Measurements from ENCODE around the gene SLC25A45.

The SLC25A45 gene

DNA sequence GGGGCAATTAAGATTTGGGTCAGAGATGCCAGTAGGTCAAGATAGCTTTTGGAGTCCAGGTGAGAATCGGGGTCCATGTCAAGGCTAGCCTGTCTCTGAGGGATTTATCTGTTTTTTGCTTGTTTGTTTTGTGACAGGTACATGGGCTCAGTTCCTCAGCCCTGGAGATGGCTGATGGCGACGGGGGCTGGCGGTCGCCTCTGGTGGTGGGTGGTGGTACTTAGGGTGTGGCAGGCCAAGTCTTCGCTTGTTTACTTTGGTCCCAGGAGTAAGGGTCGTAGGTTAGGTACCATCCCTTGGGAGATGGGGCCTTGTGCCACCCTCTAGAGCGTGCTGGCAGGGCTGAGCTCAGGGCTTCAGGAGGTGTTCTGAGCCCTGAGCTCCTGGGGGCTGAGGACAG is 4.7 kb downstream of the SLC25A45 start:
- H3K36me3 ChIP-seq: no peaks in the 10 kb centered on the region
- H3K27me3 ChIP-seq (ENCODE audit: insufficient read depth, low read depth, severe bottlenecking): no peaks in the 10 kb centered on the region
- DNase-seq: no peak
- no peaks in the 10 kb centered on the region for H3K9me3 ChIP-seq (ENCODE audit: severe bottlenecking)
- no peak overlapping the region for H3K4me3 ChIP-seq (ENCODE audit: low read depth, low read length)
- TF ChIP-seq CTCF (IDR thresholded peaks at IDR 0.05; ENCODE audit: low read depth, low read length): no peak
- H3K27ac ChIP-seq: no peak overlapping the region

- Histone ChIP-seq H3K27ac (no peak overlapping the region), H3K27me3 (ENCODE audit: insufficient read depth, low read depth, severe bottlenecking) (no peaks in the 10 kb centered on the region), H3K4me3 (ENCODE audit: low read depth, low read length) (no peak overlapping the region), H3K36me3 (no peaks in the 10 kb centered on the region), H3K9me3 (ENCODE audit: severe bottlenecking) (no peaks in the 10 kb centered on the region)
- DNase-seq: no peak
- TF ChIP-seq CTCF (IDR thresholded peaks at IDR 0.05; ENCODE audit: low read depth, low read length): no peak
These were observed 5.4 kb downstream of the SLC25A45 start for GRCh38 chr11:65377036-65377435.

GRCh38 chr11:65376138-65376713 is 6.2 kb downstream of the SLC25A45 start:
- H3K9me3 ChIP-seq (ENCODE audit: severe bottlenecking): no peaks in the 10 kb centered on the region
- no peak for DNase-seq
- H3K36me3 ChIP-seq: no peaks in the 10 kb centered on the region
- no peak overlapping the region for H3K4me3 ChIP-seq (ENCODE audit: low read depth, low read length)
- H3K27me3 ChIP-seq (ENCODE audit: insufficient read depth, low read depth, severe bottlenecking): no peaks in the 10 kb centered on the region
- no peak for TF ChIP-seq CTCF (IDR thresholded peaks at IDR 0.05; ENCODE audit: low read depth, low read length)
- no peak overlapping the region for H3K27ac ChIP-seq

DNA sequence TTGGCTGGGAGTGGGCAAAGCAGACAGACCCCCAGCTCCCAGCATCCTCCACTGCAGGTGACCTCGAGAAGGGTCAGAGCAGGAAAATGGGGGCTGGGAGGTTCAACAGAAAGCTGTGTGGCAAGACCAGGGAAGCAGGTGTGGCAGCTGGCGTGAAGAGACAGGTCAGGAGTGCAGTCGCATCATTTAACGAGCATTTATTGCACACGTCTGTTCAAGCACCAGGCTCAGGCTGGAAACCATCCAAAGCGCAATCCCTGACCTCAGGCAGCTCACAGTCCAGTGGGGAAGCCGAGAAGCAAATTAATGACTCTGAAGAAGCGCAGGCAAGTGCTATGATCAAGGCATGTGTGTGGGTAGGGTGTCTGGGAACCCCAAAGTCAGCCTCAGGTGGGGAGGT is 7.4 kb downstream of the SLC25A45 start:
- Histone ChIP-seq H3K27ac (no peak overlapping the region), H3K27me3 (ENCODE audit: insufficient read depth, low read depth, severe bottlenecking) (no peaks in the 10 kb centered on the region), H3K36me3 (no peaks in the 10 kb centered on the region), H3K9me3 (ENCODE audit: severe bottlenecking) (no peaks in the 10 kb centered on the region), H3K4me3 (ENCODE audit: low read depth, low read length) (no peak overlapping the region)
- no peak for TF ChIP-seq CTCF (IDR thresholded peaks at IDR 0.05; ENCODE audit: low read depth, low read length)
- DNase-seq: no peak

DNA sequence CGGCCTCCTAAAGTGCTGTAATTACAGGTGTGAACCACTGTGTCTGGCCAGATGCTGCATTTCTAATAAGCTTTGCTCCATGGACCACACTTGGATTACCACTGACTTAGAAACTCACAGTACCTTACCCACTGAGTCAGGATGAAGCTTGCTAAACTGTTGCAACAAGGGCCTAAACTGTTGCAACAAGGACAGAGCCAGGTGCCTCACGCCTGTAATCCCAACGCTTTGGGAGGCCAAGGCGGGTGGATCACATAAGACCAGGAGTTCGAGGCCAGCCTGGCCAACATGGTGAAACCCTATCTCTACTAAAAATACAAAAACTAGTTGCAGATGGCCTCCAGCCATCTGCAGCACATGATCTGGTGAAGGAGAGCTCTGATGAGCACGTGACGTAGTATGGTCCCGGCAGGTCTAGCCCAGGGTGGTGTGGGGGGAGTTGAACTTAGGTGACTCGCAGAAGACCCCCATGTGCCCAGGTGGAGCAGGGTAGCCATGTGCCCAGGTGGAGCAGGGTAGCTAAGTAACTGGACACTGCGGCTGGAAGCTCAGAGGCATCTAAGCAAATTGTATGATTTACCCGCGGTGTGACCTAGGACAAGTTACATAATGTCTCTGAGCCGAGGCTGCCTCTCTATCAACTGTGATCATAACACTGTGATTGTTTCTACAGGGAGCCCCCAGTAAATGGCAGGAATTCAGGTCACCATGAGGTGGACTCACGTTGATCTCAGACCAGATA is 8.4 kb downstream of the SLC25A45 start:
- Histone ChIP-seq H3K9me3 (ENCODE audit: severe bottlenecking) (no peaks in the 10 kb centered on the region), H3K27ac (no peak overlapping the region), H3K27me3 (ENCODE audit: insufficient read depth, low read depth, severe bottlenecking) (no peaks in the 10 kb centered on the region), H3K36me3 (no peaks in the 10 kb centered on the region), H3K4me3 (ENCODE audit: low read depth, low read length) (no peak overlapping the region)
- no peak for TF ChIP-seq CTCF (IDR thresholded peaks at IDR 0.05; ENCODE audit: low read depth, low read length)
- no peak for DNase-seq

- Histone ChIP-seq H3K27ac (no peak overlapping the region), H3K27me3 (ENCODE audit: insufficient read depth, low read depth, severe bottlenecking) (no peaks in the 10 kb centered on the region), H3K9me3 (ENCODE audit: severe bottlenecking) (no peaks in the 10 kb centered on the region), H3K4me3 (ENCODE audit: low read depth, low read length) (no peak overlapping the region), H3K36me3 (no peaks in the 10 kb centered on the region)
- no peak for TF ChIP-seq CTCF (IDR thresholded peaks at IDR 0.05; ENCODE audit: low read depth, low read length)
- no peak for DNase-seq
These were observed 11.8 kb downstream of the SLC25A45 start for GRCh38 chr11:65370659-65371049.

Measured in WERI-Rb-1 (cell line).